HepG2 (cell line): ENCODE data around the gene OPRL1. TPM values are rescaled to one million over a fixed set of nuclear protein-coding genes. Genes with fewer than 3 reads are reported as not detected.

Experiments
- ARID5B ChIP-seq: IDR thresholded peaks from 2 replicates; pipeline ENCODE4 v1.4.0; 2020; ENCODE audit warnings: mild to moderate bottlenecking, missing genetic modification reagents
- CEBPZ ChIP-seq: IDR thresholded peaks from 2 replicates; pipeline ENCODE4 v1.6.1; 2012; ENCODE audit warnings: low read length, improper control_type of control experiment
- CENPT ChIP-seq: sonication (generic); formaldehyde crosslinking; IDR thresholded peaks from 2 replicates; pipeline ENCODE4 v1.8.0; 2022; ENCODE audit warnings: low read depth, mild to moderate bottlenecking, moderate library complexity, missing genetic modification reagents
- IRX3 ChIP-seq: sonication (generic); formaldehyde crosslinking; IDR thresholded peaks from 2 replicates; pipeline ENCODE4 v1.8.1; 2023; ENCODE audit warnings: mild to moderate bottlenecking, low read depth, missing genetic modification reagents, borderline replicate concordance
- KDM3A ChIP-seq: IDR thresholded peaks from 2 replicates; pipeline ENCODE4 v1.6.1; 2018; ENCODE audit warnings: low read depth, missing compliant biosample characterization
- NFKB2 ChIP-seq: sonication (generic); formaldehyde crosslinking; IDR thresholded peaks from 2 replicates; pipeline ENCODE4 v1.4.0; 2020; ENCODE audit warnings: missing genetic modification reagents, borderline replicate concordance
- ZBTB2 ChIP-seq: sonication (generic); formaldehyde crosslinking; IDR thresholded peaks from 2 replicates; pipeline ENCODE4 v1.8.0; 2022; ENCODE audit warnings: low read depth, missing genetic modification reagents
- ZBTB40 ChIP-seq, 2 experiments: fragments of 450-650 bp in 1 of 2; sonication (generic) in 1 of 2; formaldehyde crosslinking in 1 of 2; IDR thresholded peaks; 2 replicates each; pipeline versions ENCODE4 v1.6.1 to v1.8.0; 2016 to 2022; ENCODE audit warnings: antibody characterized with exemption in 1 of 2, mild to moderate bottlenecking in 1 of 2, missing genetic modification reagents in 1 of 2
- ZSCAN12 ChIP-seq: sonication (generic); formaldehyde crosslinking; IDR thresholded peaks from 2 replicates; pipeline ENCODE4 v1.9.0; 2021; ENCODE audit warnings: mild to moderate bottlenecking, missing genetic modification reagents
- polyA plus RNA-seq, 8 experiments: library from polyadenylated mRNA; depleted of rRNA in 3 of 8; stranded (reverse) in 7 of 8; unstranded in 1 of 8; fragments of >200 nt; fragmentation: Illumina TruSeq in 4 of 8; extraction: Trizol in 4 of 8; gene quantifications; 2 replicates each; pipeline versions ENCODE4 v1.2.1 to v1.2.3, GENCODE V29; 2011 to 2016; ENCODE audit warnings: low read depth in 4 of 8, missing spikeins in 1 of 8, mixed read lengths in 1 of 8; ENCODE audit not compliant: insufficient read depth in 1 of 8
- total RNA-seq, 5 experiments: library from RNA; depleted of rRNA; stranded (reverse); fragments of >200 nt; fragmentation: Illumina TruSeq; extraction: Trizol; gene quantifications; 2 replicates each; pipeline ENCODE4 v1.2.3, GENCODE V29; 2016; ENCODE audit warnings: low read depth in 1 of 5

The OPRL1 gene
- total and polyA plus RNA-seq, 2 of the 13 experiments (the other 11 are each of a cell fraction or from before 2014, with no cell fraction given) = 0.35 to 0.71 TPM

DNA sequence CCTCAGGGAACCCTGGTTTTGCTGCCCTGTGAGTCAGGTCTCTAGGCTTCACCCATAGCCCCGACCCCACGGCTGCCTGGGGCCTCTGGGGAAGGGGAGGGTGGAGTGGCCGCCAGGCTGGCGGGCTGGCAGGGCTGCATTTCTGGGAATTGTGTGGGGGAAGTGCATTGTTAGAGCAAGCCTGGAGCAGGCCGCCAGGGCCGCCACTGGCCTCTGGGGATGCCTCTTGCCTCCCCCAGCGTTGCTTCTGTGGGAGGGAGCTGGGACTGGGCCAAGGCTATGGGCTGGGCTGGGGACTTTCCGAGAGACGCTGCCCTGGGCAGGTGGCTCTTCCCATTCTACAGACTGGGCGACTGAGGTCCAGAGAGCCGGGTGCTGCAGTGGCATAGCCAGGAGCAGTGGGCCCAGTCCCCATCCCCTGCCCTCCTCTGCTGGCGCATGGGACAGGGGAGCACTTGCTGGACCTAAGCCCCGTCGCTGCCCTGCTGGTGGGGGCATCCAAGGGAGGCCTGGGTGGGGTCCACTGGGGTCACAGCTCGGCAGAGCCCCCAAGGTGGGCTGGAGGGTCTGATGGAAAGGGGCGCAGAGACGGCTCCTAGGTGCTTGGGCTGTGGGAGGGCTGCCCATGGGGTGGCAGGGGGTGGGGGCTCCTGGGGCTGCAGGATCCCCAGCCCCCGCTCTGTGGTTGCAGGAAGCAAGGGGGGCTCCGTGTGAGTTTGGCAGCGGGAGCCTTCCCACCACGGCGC, 23.8 kb upstream of the OPRL1 start (continued):
- no peak; the same call in 1 of the 2 replicates for TF ChIP-seq ZBTB2 (CRISPR knock-in tag)
- no peak for TF ChIP-seq IRX3 (CRISPR knock-in tag)
- peak; percentile 71; the same call in 1 of the 2 replicates for TF ChIP-seq ARID5B (CRISPR knock-in tag)
- TF ChIP-seq ZSCAN12 (CRISPR knock-in tag) = no peak
- no peak for TF ChIP-seq CENPT
- TF ChIP-seq ZBTB40 (IDR thresholded peaks at IDR 0.05) = no peak
- TF ChIP-seq ZBTB40 (CRISPR knock-in tag; IDR thresholded peaks at IDR 0.05) = no peak
- TF ChIP-seq CEBPZ = no peak
- TF ChIP-seq NFKB2 = no peak
- peak; percentile 32 for TF ChIP-seq KDM3A (CRISPR knock-in tag)
